Stimulated activated CD8-positive, alpha-beta memory T cell treated with anti-CD3 and anti-CD28 coated beads, Interleukin-4, amount 100 ng/mL, for 48 hours (primary cell): Measurements from ENCODE around the gene TRPM5.
"Not testable (repeated sequence)": the region's sequence is repeated elsewhere in the genome, so short reads cannot be mapped to it uniquely, and the experiment has no call there.

ENCODE experiments used
- DNase-seq: peaks from one replicate; pipeline ENCODE4 v3.0.0-alpha.2; 2020

Gene TRPM5, protein sequence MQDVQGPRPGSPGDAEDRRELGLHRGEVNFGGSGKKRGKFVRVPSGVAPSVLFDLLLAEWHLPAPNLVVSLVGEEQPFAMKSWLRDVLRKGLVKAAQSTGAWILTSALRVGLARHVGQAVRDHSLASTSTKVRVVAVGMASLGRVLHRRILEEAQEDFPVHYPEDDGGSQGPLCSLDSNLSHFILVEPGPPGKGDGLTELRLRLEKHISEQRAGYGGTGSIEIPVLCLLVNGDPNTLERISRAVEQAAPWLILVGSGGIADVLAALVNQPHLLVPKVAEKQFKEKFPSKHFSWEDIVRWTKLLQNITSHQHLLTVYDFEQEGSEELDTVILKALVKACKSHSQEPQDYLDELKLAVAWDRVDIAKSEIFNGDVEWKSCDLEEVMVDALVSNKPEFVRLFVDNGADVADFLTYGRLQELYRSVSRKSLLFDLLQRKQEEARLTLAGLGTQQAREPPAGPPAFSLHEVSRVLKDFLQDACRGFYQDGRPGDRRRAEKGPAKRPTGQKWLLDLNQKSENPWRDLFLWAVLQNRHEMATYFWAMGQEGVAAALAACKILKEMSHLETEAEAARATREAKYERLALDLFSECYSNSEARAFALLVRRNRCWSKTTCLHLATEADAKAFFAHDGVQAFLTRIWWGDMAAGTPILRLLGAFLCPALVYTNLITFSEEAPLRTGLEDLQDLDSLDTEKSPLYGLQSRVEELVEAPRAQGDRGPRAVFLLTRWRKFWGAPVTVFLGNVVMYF (N-terminal part only)

GRCh38 chr11:2443881-2444820, at the start of gene TRPM5:
TRPM5 (minus strand) TSS chr11:2444514; CDS start chr11:2423036, 21,478 bp downstream.
- DNase-seq: peak; percentile 87

- DNase-seq: no peak
Measured at GRCh38 chr11:2489083-2489482, 44.8 kb upstream of the TRPM5 start.

DNA sequence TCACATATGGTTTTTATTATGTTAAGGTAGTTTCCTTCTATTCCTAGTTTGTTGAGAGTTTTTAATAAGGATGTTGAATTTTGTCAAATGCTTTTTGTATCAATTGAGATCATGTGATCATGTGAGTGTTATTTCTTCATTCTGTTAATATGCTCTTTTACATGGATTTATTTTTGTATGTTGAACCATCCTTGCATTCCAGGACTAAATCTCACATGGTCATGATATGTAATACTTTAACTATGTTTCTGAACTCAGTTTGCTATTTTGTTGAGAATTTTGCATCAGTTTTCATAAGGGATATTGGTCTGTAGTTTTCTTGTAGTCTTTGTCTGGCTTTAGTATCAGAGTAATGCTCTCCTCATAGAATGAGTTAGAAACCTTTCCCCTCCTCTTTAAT, 43.7 kb upstream of the TRPM5 start:
- DNase-seq: no peak

- DNase-seq: no peak
Measured at GRCh38 chr11:2484576-2485125, 40.3 kb upstream of the TRPM5 start.

DNA sequence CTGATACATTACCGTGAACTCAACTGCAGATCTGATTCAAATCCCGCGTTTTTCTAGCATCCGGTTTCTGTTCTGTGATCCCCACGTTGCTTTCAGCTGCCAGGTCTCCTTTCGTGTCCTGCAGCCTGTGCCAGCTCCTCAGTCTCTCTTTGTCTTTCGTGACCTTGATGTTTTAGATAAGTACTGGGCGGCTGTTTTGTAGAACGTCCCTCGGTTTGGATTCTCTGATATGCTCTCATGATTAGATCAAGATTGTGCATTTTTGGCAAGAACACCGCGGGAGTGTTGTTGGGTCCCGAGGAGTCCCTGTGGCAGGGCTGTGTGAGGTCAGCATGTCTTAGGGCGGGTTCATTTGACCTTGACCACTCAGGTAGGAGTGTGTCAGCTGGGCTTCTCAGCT, 39.1 kb upstream of the TRPM5 start:
- no peak for DNase-seq

DNA sequence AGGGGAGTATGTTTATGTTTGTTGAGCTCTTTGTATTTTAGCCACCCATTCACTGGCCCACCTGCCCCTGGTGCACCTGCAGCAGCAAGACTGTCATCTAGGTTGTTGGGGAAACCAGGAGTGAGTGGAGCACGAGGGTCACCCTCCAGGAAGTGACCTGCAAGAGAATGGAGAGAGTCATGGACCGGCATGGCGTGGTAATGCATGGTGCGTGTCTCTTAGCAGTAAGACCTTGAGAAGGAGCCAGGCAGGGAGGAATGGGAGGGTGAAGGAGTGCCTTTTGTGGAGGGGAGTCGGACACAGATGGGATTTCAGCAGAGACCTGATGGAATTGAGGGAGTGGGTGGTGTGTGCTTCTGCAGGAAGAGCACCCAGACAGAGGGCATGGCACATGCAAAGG, 38.4 kb upstream of the TRPM5 start:
- DNase-seq: no peak

- DNase-seq: no peak
Measured at GRCh38 chr11:2482204-2482603, 37.9 kb upstream of the TRPM5 start.

GRCh38 chr11:2481253-2481652, 36.9 kb upstream of the TRPM5 start:
- DNase-seq: no peak

DNA sequence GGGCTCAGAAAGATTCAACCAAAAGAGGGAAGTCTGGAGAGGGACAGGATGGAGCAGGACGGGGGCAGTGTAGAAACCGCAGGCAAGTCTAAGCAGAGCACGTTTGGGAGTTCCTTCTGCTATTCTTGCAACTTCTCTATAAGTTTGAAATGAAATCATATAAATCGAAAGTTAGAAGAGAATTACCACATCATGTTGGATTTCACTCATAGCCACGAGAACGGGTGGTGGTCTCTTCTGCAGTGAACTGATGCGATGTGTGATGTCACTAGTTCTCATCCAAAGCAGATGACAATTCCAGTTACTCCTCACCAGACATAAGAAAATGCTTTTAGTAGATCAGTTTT, 36.5 kb upstream of the TRPM5 start:
- DNase-seq: no peak

GRCh38 chr11:2480067-2480873, 36.0 kb upstream of the TRPM5 start:
- not testable (repeated sequence) for DNase-seq

DNA sequence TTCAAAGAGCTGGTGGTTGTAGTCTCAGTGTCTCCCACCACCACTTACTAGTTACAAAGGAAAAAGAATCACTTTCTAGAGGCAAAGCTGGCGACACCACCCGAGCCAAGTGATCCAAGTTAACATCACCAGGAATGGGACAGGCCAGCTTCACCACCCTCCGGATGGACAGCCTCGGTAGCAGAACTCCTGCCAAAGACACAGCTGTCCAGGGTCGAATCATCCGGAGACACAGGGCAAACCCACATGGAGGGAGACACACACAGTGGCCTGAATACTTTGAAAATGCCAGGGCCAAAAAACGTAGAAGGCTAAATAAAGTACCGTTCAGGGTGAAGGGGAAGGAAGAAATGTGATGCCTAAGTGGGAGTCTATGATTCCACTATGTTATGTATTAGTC, 33.6 kb upstream of the TRPM5 start:
- DNase-seq: no peak

DNA sequence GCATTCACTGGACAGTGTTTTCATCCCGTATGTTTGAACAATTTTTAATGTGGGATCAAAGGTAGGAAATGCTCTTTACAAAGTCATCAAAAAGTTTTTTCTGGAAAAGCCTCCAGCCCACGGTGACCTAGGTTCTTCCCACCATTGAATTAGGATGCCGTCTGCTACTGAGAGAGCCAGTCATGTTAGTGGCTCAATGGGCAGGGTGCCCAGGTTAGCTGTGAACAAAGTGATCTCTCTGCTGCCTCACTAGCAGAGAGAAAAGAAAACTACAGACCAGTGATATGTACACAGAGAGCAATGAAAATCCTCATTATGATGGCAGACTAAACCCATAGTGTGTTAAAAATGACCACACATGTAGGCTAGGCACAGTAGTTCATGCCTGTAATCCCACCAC, 32.9 kb upstream of the TRPM5 start:
- no peak for DNase-seq

GRCh38 chr11:2475136-2475918, 31.0 kb upstream of the TRPM5 start:
- no peak for DNase-seq

DNA sequence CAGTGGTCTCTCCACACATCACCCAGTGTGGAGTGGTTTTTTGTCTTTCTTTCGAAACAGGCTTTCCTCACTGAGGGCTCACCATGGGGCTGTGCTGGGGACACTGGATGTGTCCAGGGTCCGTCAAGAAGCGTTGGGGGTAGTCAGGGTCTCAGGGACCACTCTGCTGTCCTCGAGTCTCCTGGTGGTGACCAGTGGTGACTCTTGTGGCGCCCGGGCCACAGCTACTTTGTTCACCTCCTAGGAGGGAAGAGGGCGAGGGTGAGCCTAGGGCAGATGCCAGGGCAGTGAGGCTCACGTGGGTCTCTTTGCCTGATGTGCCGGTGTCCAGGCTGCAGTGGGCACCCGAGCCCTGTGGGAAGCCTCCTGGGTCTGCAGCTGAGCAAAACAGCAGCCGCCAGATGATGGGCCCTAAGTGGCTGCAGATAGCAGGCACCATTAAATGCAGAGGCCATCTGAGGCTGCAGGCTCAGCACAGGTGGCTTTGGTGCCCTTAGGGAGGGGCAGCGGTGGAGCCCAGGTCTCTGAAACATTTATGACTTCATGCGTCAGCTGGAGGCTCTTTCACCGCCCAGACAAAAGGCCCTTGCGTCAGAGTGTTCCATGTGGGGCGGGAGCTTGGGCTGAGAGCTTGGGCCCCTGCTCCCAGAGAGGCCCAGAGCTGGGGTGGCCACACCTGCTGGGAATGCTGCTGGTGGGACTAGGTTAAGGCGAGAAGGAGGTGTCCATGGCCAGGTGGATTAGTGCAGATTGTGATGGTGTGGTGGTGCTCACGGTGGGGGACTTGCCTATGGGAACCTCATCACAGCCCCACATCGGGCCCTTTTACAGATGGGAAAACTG, 30.0 kb upstream of the TRPM5 start:
- DNase-seq: no peak

- no peak for DNase-seq
Measured at GRCh38 chr11:2473361-2474058, 29.2 kb upstream of the TRPM5 start.

- no peak for DNase-seq
Measured at GRCh38 chr11:2472428-2473186, 28.3 kb upstream of the TRPM5 start.

DNA sequence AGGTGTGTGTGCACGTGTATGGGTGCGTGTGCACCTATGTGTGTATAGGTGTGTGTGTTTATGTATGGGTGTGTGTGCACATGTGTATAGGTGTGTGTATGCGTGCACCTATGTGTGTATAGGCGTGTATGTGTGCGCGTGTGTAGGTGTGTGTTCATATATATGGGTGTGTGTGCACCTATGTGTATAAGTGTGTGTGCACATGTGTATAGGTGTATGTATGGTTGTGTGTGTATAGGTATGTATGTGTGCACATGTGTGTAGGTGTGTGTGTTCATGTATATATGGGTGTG, 27.4 kb upstream of the TRPM5 start:
- no peak for DNase-seq

DNA sequence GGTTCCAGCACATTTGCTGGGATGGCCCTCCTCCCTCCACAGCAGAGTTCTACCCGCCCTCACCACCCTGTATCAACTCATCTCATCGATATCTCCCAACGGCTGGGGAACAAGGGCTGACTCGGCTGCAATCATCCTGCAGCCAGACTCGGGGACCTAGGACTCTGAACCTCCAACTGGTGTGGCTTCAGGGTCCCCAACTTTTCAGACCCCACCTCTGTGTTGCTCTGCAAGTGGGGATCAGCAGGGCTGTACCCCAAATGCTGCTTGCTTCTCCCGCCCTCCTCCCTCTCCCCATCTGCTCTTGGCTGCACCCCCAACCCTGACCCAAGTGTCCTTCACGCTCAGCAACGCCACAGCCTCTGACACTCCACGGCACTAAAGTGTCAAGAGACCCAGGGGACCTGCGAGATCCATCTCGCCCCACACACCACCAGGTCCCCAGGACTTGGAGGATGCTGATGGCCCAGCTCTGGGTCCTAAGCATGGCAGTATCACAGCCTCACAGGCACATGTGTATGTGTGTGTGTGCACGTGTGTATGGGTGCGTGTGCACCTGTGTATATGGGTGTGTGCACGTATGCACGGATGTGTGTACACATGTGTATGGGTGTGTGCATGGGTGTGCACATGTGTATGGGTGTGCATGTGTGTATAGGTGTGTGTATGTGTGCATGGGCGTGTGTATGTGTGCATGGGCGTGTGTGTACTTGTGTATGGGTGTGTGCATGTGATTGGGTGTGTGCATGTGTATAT, 26.9 kb upstream of the TRPM5 start:
- no peak for DNase-seq
